GM18505 (cell line): Measurements from ENCODE around the gene CCL3.
"Not testable (repeated sequence)": the region's sequence is repeated elsewhere in the genome, so short reads cannot be mapped to it uniquely, and the experiment has no call there.

Experiments
- ATAC-seq: cut with Tn5 transposase; IDR thresholded peaks from one replicate; pipeline ENCODE4 v1.9.1; 2021; ENCODE audit not compliant: unreplicated experiment
- POLR2A ChIP-seq: IDR thresholded peaks from 4 replicates; pipeline ENCODE4 v1.6.1; 2011; ENCODE audit warnings: borderline replicate concordance; ENCODE audit not compliant: insufficient read depth, insufficient read length; ENCODE audit errors: extremely low read depth

CCL3 gene

DNA sequence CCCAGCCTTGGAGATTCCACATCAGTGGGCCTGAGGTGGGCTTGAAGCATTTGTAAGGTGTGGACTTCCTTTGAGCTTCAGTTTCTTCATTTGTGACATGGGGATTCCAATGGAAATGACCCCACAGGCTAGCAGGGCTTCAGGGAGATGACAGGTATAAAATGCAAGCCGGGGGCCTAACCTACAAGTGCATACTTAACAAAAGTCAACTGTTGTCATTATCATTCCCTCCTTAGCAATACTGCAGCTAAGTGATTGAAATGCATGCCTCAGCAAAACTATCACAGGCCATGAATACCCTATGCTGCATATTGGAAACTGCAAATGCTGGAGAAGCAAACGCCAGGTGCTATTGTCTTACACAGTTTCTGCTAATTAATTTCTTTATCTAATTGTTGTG is 33.5 kb upstream of the CCL3 start:
- TF ChIP-seq POLR2A = no peak
- no peak for ATAC-seq

DNA sequence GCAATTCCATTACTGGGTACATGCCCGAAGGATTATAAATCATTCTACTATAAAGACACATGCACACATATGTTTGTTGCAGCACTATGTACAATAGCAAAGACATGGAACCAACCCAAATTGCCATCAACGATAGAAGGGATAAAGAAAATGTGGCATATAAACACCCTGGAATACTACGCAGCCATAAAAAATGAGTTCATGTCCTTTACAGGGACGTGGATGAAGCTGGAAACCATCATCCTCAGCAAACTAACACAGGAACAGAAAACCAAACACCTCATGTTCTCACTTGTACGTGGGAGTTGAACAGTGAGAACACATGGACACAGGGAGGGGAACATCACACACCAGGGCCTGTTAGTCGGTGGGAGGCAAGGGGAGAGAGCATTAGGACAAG is 31.2 kb upstream of the CCL3 start:
- not testable (repeated sequence) for ATAC-seq

DNA sequence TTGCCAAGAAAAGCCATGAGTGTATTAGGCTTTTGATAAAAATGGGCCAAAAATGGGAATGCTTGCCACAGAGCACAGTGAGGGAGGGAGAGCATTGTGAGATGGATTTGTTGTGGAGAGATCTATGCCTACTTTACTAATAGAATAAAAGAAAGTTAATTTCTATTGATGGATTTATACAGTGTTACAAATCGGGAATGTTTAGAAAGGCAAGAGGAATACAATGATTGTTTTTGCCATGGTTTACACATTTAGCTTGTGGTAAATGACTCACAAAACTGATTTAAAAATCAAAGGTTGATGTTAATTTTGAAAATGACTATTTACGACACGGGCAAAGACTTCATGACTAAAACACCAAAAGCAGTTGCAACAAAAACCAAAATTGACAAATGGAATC is 30.3 kb upstream of the CCL3 start:
- TF ChIP-seq POLR2A = no peak

DNA sequence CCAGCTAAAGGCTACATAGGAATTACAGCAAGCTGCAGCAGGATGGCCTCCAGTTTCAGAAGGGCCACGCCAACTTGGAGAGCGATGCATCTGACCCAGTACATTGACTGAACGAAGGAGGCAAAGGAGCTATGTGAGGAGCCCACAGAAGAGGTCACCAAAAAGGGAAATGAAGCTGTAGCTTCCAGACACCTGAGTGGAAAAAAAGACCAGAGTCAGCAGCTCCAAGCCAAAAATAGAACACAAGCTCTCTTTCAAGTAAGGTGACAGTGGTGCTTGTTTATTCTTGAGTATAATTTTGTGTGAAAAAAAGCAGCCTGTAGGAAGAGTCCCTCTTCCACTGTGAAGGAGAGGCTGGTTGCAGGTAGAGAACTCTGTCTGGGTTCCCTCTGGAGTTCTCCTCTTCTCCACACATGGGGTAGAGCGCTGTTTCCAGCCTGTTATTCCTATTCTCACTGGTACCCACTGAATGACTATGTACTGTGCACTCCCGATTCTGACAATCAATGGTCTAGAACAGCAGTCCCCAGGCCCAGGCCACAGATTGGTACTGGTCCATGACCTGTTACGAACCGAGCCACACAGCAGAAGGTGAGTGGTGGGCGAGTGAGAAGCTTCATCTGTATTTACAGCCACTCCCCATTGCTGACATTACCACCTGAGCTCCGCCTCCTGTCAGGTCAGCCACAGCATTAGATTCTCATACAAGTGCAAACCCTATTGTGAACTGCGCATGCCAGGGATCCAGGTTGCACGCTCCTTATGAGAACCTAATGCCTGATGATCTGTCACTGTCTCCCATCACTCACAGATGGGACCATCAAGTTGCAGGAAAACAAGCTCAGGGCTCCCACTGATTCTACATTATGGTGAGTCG is 28.8 kb upstream of the CCL3 start:
- TF ChIP-seq POLR2A = no peak
- ATAC-seq = no peak

More for the DNA sequence above, 30.3 kb upstream of the CCL3 start:
- ATAC-seq = no peak

DNA sequence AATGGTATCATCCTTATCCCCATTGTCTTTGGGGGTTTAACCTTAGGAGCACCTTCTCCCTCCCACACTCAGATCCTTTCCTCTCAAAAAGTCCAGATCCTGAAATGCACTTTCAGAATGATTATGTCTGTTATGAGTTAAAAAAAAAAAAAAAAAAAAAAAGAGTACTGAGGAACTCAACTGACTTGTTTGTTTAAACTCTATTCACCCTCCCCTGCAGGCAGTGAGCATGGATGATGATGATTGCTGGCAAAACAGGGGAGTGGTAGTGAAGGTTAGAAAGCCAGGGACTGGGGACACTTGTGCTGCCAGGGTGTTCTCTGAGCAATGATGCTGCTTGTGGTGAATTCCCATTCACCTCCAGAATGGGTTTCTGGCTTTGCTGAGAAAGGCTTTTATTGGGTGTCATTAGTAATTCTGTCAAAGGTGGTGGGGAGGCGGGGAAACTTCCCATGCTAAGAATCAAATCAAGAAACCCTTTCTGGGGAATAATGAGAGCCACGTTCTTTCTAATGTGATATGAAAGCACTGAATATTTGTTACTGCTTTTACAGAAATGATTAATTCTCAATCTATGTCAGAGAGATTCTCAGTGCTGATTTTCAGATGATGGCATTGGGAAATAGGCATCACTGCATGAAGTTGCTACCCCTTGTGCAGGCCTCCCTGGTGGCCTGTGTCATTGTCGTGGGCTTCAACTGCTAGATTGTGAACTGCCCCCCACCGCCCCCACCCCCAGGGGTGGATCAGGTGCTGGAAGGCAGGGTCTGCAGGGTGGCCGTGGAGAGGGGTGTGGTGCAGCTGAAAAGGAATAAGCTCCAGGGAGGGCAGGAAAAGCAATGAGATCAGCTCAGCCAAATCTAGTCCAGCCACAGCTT is 27.8 kb upstream of the CCL3 start:
- TF ChIP-seq POLR2A = no peak
- ATAC-seq = no peak

DNA sequence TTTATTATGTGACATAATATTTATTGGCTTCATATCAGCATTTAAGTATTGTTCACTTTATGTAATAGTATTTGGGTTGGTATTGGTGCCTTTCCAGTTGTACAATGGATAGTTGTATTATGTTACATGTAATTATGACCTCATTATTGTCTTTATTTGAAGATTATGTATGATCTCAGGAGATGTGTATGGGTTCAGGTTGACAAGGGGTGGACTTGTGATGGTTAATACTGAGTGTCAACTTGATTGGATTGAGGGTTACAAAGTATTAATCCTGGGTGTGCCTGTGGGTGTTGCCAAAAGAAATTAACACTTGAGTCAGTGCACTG is 25.7 kb upstream of the CCL3 start:
- not testable (repeated sequence) for ATAC-seq

DNA sequence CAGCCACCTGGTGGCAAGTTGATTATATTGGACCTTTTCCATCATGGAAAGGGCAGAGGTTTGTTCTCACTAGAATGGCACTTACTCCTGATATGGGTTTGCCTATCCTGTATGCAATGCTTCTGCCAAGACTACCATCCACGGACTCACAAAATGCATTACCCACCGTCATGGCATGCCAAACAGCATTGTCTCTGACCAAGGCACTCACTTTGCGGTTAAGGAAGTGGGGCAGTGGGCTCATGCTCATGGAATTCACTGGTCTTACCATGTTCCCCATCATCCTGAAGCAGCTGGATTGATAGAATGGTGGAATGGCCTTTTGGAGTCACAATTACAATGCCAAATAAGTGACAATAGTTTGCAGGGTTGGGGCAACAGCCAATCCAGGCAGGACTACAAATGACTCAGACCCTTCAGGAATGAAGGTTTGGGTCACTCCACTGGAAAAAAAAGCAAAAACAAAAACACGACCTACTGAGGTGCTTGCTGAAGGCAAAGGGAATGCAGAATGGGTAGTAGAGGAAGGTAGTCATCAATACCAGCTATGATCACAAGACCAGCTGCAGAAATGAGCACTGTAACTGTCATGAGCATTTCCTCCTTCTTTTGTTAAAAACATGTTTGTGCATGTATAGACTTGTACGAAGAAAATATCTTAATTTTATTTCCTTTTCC is 25.2 kb upstream of the CCL3 start:
- ATAC-seq = not testable (repeated sequence)

DNA sequence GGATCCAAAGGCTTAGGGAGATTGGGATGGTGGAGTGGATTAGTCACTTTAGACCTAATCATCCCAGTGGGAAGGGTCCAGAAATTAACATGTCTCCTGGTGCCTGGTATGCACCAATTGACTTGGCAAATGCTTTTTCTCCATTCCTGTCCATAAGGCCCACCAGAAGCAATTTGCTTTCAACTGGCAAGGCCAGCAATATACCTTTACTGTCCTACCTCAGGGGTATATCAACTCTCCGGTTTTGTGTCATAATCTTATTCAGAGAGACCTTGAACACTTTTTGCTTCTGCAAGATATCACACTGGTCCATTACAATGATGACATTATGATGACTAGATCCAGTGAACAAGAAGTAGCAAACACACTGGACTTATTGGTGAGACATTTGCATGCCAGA is 23.2 kb upstream of the CCL3 start:
- ATAC-seq = not testable (repeated sequence)

DNA sequence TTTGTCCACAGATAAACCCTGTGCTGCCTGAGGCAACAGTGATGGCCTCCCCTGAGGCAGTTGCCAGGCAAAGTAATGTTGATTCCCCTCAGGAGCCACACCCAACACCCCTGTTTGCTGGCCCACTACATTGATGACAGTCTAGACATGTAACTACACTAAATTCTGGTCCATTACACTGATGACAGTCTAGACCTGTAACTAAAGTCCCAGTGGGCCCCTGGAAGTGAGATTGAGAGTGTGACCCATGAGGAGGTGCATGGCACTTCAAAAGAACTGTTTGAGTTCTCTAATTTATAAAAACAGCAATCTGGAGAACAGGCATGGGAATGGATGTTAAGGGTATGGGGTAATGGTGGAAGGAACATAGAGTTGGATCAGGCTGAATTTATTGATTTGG is 22.6 kb upstream of the CCL3 start:
- no peak for ATAC-seq
- TF ChIP-seq POLR2A = no peak

DNA sequence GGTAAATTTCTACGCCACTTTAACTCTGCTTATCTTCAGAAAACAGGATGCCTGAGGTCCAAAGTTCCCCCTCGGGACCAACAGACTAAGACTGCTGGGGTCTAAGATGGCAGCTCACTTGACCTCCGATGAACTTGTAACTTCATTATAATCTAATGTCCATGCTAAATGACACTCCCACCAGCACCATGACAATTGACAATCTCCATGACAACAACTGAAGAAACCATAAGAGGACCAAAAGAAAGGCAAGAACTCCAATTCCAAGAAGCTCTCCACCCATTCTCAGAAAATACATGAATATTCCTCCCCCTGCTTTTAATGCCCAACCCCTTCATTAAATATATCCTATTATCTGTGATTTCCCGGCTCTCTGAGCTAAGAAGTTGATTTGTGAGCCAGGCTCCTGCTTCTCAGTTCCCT is 21.1 kb upstream of the CCL3 start:
- TF ChIP-seq POLR2A = no peak
- ATAC-seq = no peak

DNA sequence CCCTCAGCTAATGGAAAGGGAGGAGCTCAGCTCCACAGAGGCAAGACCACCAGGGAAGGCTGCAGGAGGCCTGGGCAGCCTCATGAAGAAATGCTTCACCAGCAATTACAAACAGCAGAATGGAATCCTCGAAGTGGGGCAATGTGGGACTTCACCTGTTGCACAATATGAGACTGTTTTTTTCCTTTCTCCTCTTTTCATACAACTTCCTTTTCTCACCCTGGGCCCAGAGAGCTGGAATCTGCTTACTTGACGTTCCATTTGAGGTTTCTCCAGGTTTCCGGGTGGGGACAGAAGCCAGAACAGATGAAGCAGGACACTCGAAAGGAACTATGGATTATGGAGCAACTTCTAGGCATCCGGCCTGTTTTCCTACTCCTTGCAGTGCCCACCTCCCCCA is 18.3 kb upstream of the CCL3 start:
- ATAC-seq = not testable (repeated sequence)

DNA sequence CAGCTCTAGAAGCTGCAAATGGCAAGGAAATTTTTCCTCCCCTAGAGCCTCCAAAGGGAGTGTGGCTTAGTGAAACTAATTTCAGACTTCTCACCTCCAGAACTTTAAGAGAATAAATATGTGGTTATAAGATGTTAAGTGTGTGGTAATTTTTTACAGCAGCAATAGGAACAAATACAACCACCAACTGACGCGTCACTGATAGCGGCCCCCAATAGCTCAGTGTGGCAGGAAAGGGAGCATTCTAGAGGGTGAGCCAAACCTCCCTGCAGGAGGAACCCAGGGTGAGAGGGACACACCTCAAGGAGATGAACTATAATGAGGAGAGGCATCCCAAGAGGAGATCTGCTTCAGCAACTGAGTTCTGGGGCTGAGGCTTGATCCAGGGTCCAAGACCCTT is 17.7 kb upstream of the CCL3 start:
- TF ChIP-seq POLR2A = no peak
- no peak for ATAC-seq

DNA sequence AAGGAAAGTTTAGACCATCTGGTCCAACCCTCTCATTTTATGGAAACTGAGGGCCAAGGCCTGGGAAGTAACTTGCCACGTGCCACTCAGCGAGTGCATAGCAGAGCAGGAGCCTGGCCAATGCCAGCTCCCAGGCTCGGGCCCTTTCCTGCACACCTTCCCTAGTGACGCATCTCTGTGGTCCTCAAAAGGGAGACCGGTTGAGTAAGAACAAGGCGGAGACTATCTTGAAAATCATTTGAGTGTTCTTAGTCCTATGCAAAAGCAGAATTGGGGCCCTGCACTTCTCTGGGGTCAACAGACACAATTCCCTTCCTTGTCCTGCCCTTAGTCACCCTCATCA is 16.5 kb upstream of the CCL3 start:
- ATAC-seq = no peak
- no peak for TF ChIP-seq POLR2A

DNA sequence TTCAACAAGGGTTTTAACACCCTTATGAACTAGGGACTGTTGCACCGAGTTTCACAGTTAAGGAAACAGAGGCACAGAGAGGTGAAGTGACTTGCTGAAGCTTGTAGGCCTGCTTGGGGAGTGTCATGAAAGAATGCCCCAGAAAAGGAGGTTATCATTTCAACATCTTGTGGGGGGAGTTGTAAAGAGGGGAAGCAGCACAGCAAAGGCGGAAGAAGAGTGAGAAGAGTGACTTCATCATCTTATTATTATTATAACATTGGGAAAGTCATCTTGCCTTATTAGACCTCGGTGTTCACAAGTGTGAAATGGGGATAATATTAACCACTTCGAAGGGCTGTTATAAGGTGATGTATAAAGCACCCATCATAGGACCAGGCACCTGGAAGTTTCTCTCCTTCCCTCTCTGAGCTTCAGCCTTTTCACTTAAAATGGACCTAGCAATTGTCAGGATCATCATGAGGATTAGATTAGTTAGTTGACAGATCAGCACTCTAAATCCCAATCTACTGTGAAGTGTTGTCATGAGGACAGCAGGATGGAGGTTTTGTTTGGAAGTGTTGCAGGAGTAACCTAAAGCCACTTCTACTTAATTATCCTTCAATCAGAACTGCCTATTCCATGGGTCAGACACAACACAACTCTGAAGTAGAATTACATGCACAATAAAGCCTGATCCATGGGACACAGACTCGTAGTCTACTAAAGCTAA is 16.0 kb upstream of the CCL3 start:
- TF ChIP-seq POLR2A = peak; percentile 49
- ATAC-seq = no peak
